CD14-positive monocyte (primary cell): ENCODE measurements around the gene TRAPPC10. TPM values are rescaled to one million over a fixed set of nuclear protein-coding genes. Genes with fewer than 3 reads are reported as not detected.
"Not testable (repeated sequence)": the region's sequence is repeated elsewhere in the genome, so short reads cannot be mapped to it uniquely, and the experiment has no call there.

Source experiments
- DNase-seq, 3 donors: peaks; one replicate each; pipeline ENCODE4 v3.0.0-alpha.2; 2011 to 2022
- H2AFZ ChIP-seq: 2 replicates; pipeline ENCODE4 v1.6.0; 2012; ENCODE audit warnings: mild to moderate bottlenecking, low read depth, low read length, inconsistent platforms; ENCODE audit not compliant: insufficient read depth, poor library complexity, severe bottlenecking
- H3K27ac ChIP-seq, 2 donors: 1 replicate in 1 of 2; 2 replicates in 1 of 2; pipeline ENCODE4 v1.5.1; 2012 to 2013; ENCODE audit warnings: low read length in 2 of 2, control low read depth in 1 of 2, inconsistent platforms in 1 of 2, low read depth in 1 of 2, mild to moderate bottlenecking in 1 of 2
- H3K27me3 ChIP-seq, 2 donors: one replicate each; pipeline versions ENCODE4 v1.6.0 to v1.6.1; 2011 to 2013; ENCODE audit warnings: low read length in 2 of 2; ENCODE audit not compliant: control insufficient read depth in 2 of 2, insufficient read depth in 2 of 2
- H3K36me3 ChIP-seq, 2 donors: replicated peaks in 1 of 2; 1 replicate in 1 of 2; 2 replicates in 1 of 2; pipeline versions ENCODE4 v1.5.1 to v1.6.1; 2012 to 2013; ENCODE audit warnings: low read length in 2 of 2, control low read depth in 1 of 2, inconsistent platforms in 1 of 2, mild to moderate bottlenecking in 1 of 2; ENCODE audit not compliant: insufficient read depth in 2 of 2, control insufficient read depth in 1 of 2
- H3K4me1 ChIP-seq, 2 donors: 1 replicate in 1 of 2; 2 replicates in 1 of 2; pipeline versions ENCODE4 v1.5.1 to v1.6.1; 2012 to 2013; ENCODE audit warnings: low read length in 2 of 2, control low read depth in 1 of 2, inconsistent platforms in 1 of 2, mild to moderate bottlenecking in 1 of 2, moderate library complexity in 1 of 2; ENCODE audit not compliant: insufficient read depth in 2 of 2, control insufficient read depth in 1 of 2
- H3K4me2 ChIP-seq: replicated peaks from 2 replicates; pipeline ENCODE3; 2012; ENCODE audit warnings: low read length, moderate library complexity, mild to moderate bottlenecking; ENCODE audit not compliant: poor library complexity, severe bottlenecking; ENCODE audit errors: extremely low read depth
- H3K4me3 ChIP-seq, 3 experiments: fragments of 200-600 bp in 1 of 3; sonication (generic) in 1 of 3; replicated peaks in 1 of 3; 1 replicate in 2 of 3; 2 replicates in 1 of 3; pipeline ENCODE4 v1.5.1; 2011 to 2013; ENCODE audit warnings: low read length in 3 of 3, mild to moderate bottlenecking in 3 of 3, control low read depth in 2 of 3, low read depth in 2 of 3, inconsistent platforms in 1 of 3, moderate library complexity in 1 of 3
- H3K79me2 ChIP-seq: 2 replicates; pipeline ENCODE4 v1.6.0; 2012; ENCODE audit warnings: mild to moderate bottlenecking, control low read depth, inconsistent platforms, low read length, moderate library complexity; ENCODE audit not compliant: insufficient read depth
- H3K9ac ChIP-seq: 2 replicates; pipeline ENCODE4 v1.6.0; 2017; ENCODE audit warnings: low read length, mild to moderate bottlenecking; ENCODE audit not compliant: insufficient read depth, poor library complexity, severe bottlenecking
- H3K9me3 ChIP-seq, 2 donors: replicated peaks in 1 of 2; 1 replicate in 1 of 2; 2 replicates in 1 of 2; pipeline versions ENCODE4 v1.5.1 to v1.6.1; 2012 to 2013; ENCODE audit warnings: low read length in 2 of 2, control low read depth in 1 of 2; ENCODE audit not compliant: control insufficient read depth in 1 of 2, insufficient read depth in 1 of 2
- H4K20me1 ChIP-seq: 2 replicates; pipeline ENCODE4 v1.6.0; 2012; ENCODE audit warnings: mild to moderate bottlenecking, low read length, control low read depth, moderate library complexity; ENCODE audit not compliant: insufficient read depth
- H3K27ac Mint-ChIP-seq, 7 donors: one replicate each; pipeline ENCODE4 v1.8.0; 2020; ENCODE audit warnings: mild to moderate bottlenecking in 7 of 7, mixed read lengths in 7 of 7, moderate library complexity in 6 of 7, inconsistent platforms in 2 of 7
- H3K27me3 Mint-ChIP-seq, 3 donors: one replicate each; pipeline ENCODE4 v1.8.0; 2021 to 2022; ENCODE audit warnings: low read depth in 3 of 3, mild to moderate bottlenecking in 3 of 3, mixed read lengths in 3 of 3, moderate library complexity in 3 of 3, inconsistent platforms in 1 of 3
- H3K36me3 Mint-ChIP-seq, 2 donors: one replicate each; pipeline ENCODE4 v1.8.0; 2020; ENCODE audit warnings: mixed read lengths in 2 of 2, inconsistent platforms in 1 of 2, mild to moderate bottlenecking in 1 of 2
- H3K4me1 Mint-ChIP-seq: one replicate; pipeline ENCODE4 v1.8.0; 2020; ENCODE audit warnings: mild to moderate bottlenecking, mixed read lengths
- H3K4me3 Mint-ChIP-seq, 2 donors: one replicate each; pipeline ENCODE4 v1.8.0; 2020; ENCODE audit warnings: mild to moderate bottlenecking in 2 of 2, mixed read lengths in 2 of 2, moderate library complexity in 1 of 2
- H3K9me3 Mint-ChIP-seq, 7 donors: one replicate each; pipeline ENCODE4 v1.8.0; 2020 to 2022; ENCODE audit warnings: mixed read lengths in 7 of 7, mild to moderate bottlenecking in 6 of 7, moderate library complexity in 6 of 7, inconsistent platforms in 2 of 7
- CTCF ChIP-seq: fragments of 200-600 bp; IDR thresholded peaks from one replicate; pipeline ENCODE4 v1.8.0; 2022; ENCODE audit warnings: antibody characterized with exemption, mild to moderate bottlenecking
- WGBS: methylation state at CpG from one replicate; pipeline ENCODE4 v1.1.5; 2013; ENCODE audit warnings: missing lambda C conversion rate; ENCODE audit not compliant: insufficient coverage; 5-methylcytosine and 5-hydroxymethylcytosine counted together
- intact Hi-C, 2 donors: fragments of 100-400 bp; cut with micrococcal nuclease; formaldehyde crosslinking; loops; one replicate each; pipeline versions ENCODE4 v1.15.0 to v1.15.1; 2023
- polyA plus RNA-seq, 3 donors: library from polyadenylated mRNA; depleted of rRNA in 1 of 3; unstranded in 2 of 3; stranded (reverse) in 1 of 3; fragments of 300-500 nt in 2 of 3; fragments of >200 nt in 1 of 3; fragmentation: Illumina TruSeq in 2 of 3; gene quantifications; 1 replicate in 2 of 3; 2 replicates in 1 of 3; pipeline ENCODE4 v1.2.3, GENCODE V29; 2012 to 2021

Gene TRAPPC10
- polyA plus RNA-seq, 3 donors, result 5.9 to 40.6 (median 8.6) TPM

DNA sequence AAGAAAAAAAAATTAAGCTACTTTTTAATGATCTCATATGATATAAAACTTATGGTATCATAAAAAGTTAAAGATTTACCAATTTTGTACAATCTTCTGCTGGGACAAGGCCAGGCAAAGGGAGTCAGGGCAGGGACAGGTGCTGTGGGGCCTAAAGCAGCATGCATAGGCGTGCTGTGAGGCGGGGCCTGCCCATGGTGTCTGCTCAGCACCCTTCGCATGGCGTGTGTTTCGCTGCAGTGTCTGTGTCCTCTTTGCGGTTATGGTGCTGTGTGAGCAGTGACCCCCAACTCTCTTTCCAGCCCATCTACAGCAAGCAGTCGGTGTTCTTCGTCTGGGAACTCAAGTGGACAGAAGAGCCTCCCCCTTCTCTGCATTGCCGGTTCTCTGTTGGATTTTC, 81.7 kb downstream of the TRAPPC10 start:
- H3K4me2 ChIP-seq, result no peak overlapping the region
- Mint-ChIP-seq H3K4me3 (no peak overlapping the region), H3K27me3 (peaks cover 0 to 2% (median 0%) of the 10 kb centered on the region in 3 donors), H3K4me1 (peaks cover 10% of the 10 kb centered on the region), H3K27ac (no peak overlapping the region), H3K9me3 (no peaks in the 10 kb centered on the region), H3K36me3 (peaks cover 49 to 65% of the 10 kb centered on the region in 2 donors)
- peaks cover 16% of the 10 kb centered on the region for H4K20me1 ChIP-seq
- no peak overlapping the region for H3K9ac ChIP-seq
- no peaks in the 10 kb centered on the region for H3K27me3 ChIP-seq
- no peak for DNase-seq
- 95% methylated on average over 8 of the region's 9 CpGs for WGBS
- H3K36me3 ChIP-seq, result peaks cover 51 to 61% of the 10 kb centered on the region in 2 donors
- H3K4me1 ChIP-seq, result peaks cover 10 to 11% of the 10 kb centered on the region in 2 donors
- TF ChIP-seq CTCF, result no peak
- H3K4me3 ChIP-seq, result no peak overlapping the region
- no peak overlapping the region for H2AFZ ChIP-seq
- H3K9me3 ChIP-seq, result no peaks in the 10 kb centered on the region
- intact Hi-C loops, result no loop called here
- H3K79me2 ChIP-seq, result no peaks in the 10 kb centered on the region
- H3K27ac ChIP-seq, result no peak overlapping the region

DNA sequence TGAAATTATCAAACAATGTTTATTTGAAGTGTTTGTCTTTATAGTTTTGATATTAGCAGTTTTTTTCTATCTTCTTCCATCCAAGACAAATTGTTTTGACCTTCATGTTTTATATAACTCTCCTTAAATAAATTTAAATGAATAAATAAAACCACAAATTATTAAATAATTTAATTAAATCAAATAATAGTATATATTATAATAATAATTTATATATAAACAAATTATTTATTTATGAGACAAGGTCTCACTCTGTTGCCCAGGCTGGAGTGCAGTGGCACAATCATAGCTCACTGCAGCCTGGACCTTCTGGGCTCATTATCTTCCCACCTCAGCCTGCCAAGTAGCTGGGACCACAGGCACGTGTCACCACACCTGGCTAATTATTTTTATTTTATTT, 82.7 kb downstream of the TRAPPC10 start:
- WGBS, result no CpG with 5 or more reads among the region's 1 CpG
- H2AFZ ChIP-seq, result no peak overlapping the region
- H3K4me3 Mint-ChIP-seq, result no peak overlapping the region
- H4K20me1 ChIP-seq, result peaks cover 6% of the 10 kb centered on the region
- H3K4me1 Mint-ChIP-seq, result peaks cover under 1% of the 10 kb centered on the region
- no peaks in the 10 kb centered on the region for H3K79me2 ChIP-seq
- no peak overlapping the region for H3K27ac Mint-ChIP-seq
- peaks cover 46 to 51% of the 10 kb centered on the region in 2 donors for H3K36me3 ChIP-seq
- no peak overlapping the region for H3K4me2 ChIP-seq
- no peak for DNase-seq
- no peaks in the 10 kb centered on the region for H3K27me3 ChIP-seq
- peaks cover 38 to 55% of the 10 kb centered on the region in 2 donors for H3K36me3 Mint-ChIP-seq
- intact Hi-C loops, result no loop called here
- no peak for TF ChIP-seq CTCF
- H3K9me3 Mint-ChIP-seq, result no peaks in the 10 kb centered on the region
- no peak overlapping the region for H3K4me3 ChIP-seq
- H3K9me3 ChIP-seq, result no peaks in the 10 kb centered on the region
- no peak overlapping the region for H3K9ac ChIP-seq
- H3K27ac ChIP-seq, result no peak overlapping the region
- peaks cover 0 to 1% of the 10 kb centered on the region in 2 donors for H3K4me1 ChIP-seq
- peaks cover 0 to 2% (median 0%) of the 10 kb centered on the region in 3 donors for H3K27me3 Mint-ChIP-seq

- no CpG with 5 or more reads among the region's 6 CpGs for WGBS
- H3K4me2 ChIP-seq, H3K4me3 ChIP-seq, H3K9me3 Mint-ChIP-seq, H3K4me3 Mint-ChIP-seq, H3K27ac Mint-ChIP-seq, H3K9me3 ChIP-seq, H3K27me3 ChIP-seq, H3K79me2 ChIP-seq, H3K27me3 Mint-ChIP-seq, H3K9ac ChIP-seq, DNase-seq, H3K4me1 Mint-ChIP-seq, intact Hi-C loops, H4K20me1 ChIP-seq, H3K4me1 ChIP-seq, H2AFZ ChIP-seq, H3K27ac ChIP-seq: not testable (repeated sequence)
- H3K36me3 ChIP-seq, result peaks cover 18 to 19% of the 10 kb centered on the region in 2 donors
- peaks cover 15 to 19% of the 10 kb centered on the region in 2 donors for H3K36me3 Mint-ChIP-seq
Measured at GRCh38 chr21:44098507-44098906, 86.4 kb downstream of the TRAPPC10 start.
